GM12872 (cell line): ENCODE data around the gene SLX4.

Experiments
- CTCF ChIP-seq: IDR thresholded peaks from 3 replicates; pipeline ENCODE4 v1.5.1; 2011; ENCODE audit warnings: low read depth, mild to moderate bottlenecking, low read length, moderate library complexity; ENCODE audit not compliant: insufficient read depth

SLX4 gene

GRCh38 chr16:3536271-3536731 lies 75.1 kb downstream of the SLX4 start:
- TF ChIP-seq CTCF = no peak

GRCh38 chr16:3534126-3534525 lies 77.3 kb downstream of the SLX4 start:
- no peak for TF ChIP-seq CTCF

GRCh38 chr16:3532741-3533140 lies 78.7 kb downstream of the SLX4 start:
- no peak for TF ChIP-seq CTCF
